Effector memory CD4-positive, alpha-beta T cell (primary cell): ENCODE results near the gene MICB.
A peak's percentile ranks its signal among the peaks of the same experiment; 100 is the strongest.
"Not testable (repeated sequence)": the region's sequence is repeated elsewhere in the genome, so short reads cannot be mapped to it uniquely, and the experiment has no call there.

Experiments used
- DNase-seq, 3 donors: peaks; one replicate each; pipeline ENCODE4 v3.0.0-alpha.2; 2020
- H3K27ac ChIP-seq: 2 replicates; pipeline ENCODE4 v1.7.0; 2013; ENCODE audit warnings: mild to moderate bottlenecking, low read length, moderate library complexity; ENCODE audit not compliant: insufficient read depth, poor library complexity, severe bottlenecking
- H3K27me3 ChIP-seq: replicated peaks from 2 replicates; pipeline ENCODE4 v1.7.0; 2013; ENCODE audit warnings: mild to moderate bottlenecking, low read length; ENCODE audit not compliant: insufficient read depth, control insufficient read depth, poor library complexity, severe bottlenecking
- H3K36me3 ChIP-seq: 2 replicates; pipeline ENCODE4 v1.7.0; 2013; ENCODE audit warnings: mild to moderate bottlenecking, low read length, moderate library complexity; ENCODE audit not compliant: control insufficient read depth, insufficient read depth
- H3K4me1 ChIP-seq: 2 replicates; pipeline ENCODE4 v1.7.0; 2013; ENCODE audit warnings: low read length, mild to moderate bottlenecking; ENCODE audit not compliant: control insufficient read depth, insufficient read depth, poor library complexity, severe bottlenecking
- H3K4me3 ChIP-seq: 2 replicates; pipeline ENCODE4 v1.7.0; 2013; ENCODE audit warnings: low read length, low read depth, mild to moderate bottlenecking; ENCODE audit not compliant: insufficient read depth, poor library complexity, severe bottlenecking
- H3K9me3 ChIP-seq: 2 replicates; pipeline ENCODE4 v1.7.0; 2013; ENCODE audit warnings: mild to moderate bottlenecking, low read length, moderate library complexity; ENCODE audit not compliant: control insufficient read depth

MICB gene

DNA sequence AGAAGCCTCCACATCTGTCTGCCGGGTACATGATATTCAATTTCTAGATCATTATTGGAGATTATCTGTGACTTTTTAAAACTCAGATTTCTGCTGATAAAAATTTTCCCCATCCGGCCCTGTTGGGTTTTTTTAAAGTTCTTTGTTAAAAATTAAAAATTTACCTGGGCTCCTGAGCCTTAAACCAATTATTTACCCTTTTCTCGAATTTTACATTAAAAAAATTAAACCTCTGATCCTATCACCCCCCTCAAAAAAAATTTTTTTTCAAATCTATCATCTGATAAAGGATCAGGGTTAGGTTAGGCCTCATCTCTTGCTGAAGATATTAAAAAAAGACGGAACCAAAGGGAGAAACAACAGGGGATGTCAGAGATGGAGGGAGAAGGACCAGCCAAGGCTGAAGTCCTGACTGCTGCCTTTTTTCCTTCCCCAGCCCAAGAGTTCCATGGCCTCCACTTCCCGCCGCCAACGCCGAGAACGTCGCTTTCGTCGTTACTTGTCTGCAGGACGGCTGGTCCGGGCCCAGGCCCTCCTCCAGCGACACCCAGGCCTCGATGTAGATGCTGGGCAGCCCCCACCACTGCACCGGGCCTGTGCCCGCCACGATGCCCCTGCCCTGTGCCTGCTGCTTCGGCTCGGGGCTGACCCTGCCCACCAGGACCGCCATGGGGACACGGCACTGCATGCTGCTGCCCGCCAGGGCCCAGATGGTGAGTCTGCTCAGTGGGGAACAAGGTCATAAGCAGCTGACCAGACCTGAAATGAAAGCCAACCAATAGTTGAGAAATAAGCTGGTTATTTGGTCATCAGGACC, 50.0 kb downstream of the MICB start:
- no peak for DNase-seq
- peak overlapping the region; percentile 76 for H3K27ac ChIP-seq
- H3K4me1 ChIP-seq = peaks cover 16% of the 10 kb centered on the region
- H3K4me3 ChIP-seq = no peak overlapping the region
- H3K27me3 ChIP-seq = no peaks in the 10 kb centered on the region
- no peaks in the 10 kb centered on the region for H3K36me3 ChIP-seq
- H3K9me3 ChIP-seq = no peaks in the 10 kb centered on the region

- H3K4me1 ChIP-seq = peaks cover 16% of the 10 kb centered on the region
- H3K4me3 ChIP-seq = no peak overlapping the region
- H3K36me3 ChIP-seq = no peaks in the 10 kb centered on the region
- no peak for DNase-seq
- H3K27ac ChIP-seq = peak overlapping the region; percentile 22
- H3K27me3 ChIP-seq = no peaks in the 10 kb centered on the region
- no peaks in the 10 kb centered on the region for H3K9me3 ChIP-seq
Observed at GRCh38 chr6:31548544-31548873, 50.6 kb downstream of the MICB start.

DNA sequence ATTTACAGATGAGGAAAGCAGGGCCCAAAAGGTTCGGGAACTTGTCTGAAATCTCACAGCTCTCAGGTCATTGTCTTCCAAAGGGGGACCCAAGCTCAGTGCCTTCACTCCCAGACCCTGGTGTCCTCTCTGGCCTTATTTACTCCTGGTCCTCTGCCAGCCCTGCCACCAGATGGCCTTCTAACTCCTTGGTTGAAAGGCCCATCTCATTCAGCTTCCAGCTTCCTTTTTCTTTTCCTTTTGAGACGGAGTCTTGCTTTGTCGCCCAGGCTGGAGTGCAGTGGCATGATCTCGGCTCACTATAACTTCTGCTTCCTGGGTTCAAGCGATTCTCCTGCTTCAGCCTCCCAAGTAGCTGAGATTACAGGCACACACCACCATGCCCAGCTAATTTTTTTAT, 53.4 kb downstream of the MICB start:
- not testable (repeated sequence) for H3K4me3 ChIP-seq, H3K9me3 ChIP-seq, H3K27ac ChIP-seq, H3K27me3 ChIP-seq, H3K36me3 ChIP-seq
- DNase-seq = peak; percentile 52 to 59 (median 57)
- H3K4me1 ChIP-seq = peaks cover 23% of the 10 kb centered on the region

- Histone ChIP-seq H3K36me3 (no peaks in the 10 kb centered on the region), H3K9me3 (no peaks in the 10 kb centered on the region), H3K27me3 (no peaks in the 10 kb centered on the region), H3K27ac (peak overlapping the region; percentile 44), H3K4me1 (peaks cover 49% of the 10 kb centered on the region), H3K4me3 (no peak overlapping the region)
- DNase-seq = no peak
Observed at GRCh38 chr6:31556307-31556706, 58.4 kb downstream of the MICB start.

- Histone ChIP-seq H3K4me3 (no peak overlapping the region), H3K4me1 (peaks cover 53% of the 10 kb centered on the region)
Observed at GRCh38 chr6:31557443-31558317, 59.7 kb downstream of the MICB start.

GRCh38 chr6:31558318-31558625, 60.3 kb downstream of the MICB start:
- peaks cover 53% of the 10 kb centered on the region for H3K4me1 ChIP-seq

More at GRCh38 chr6:31557443-31558317, 59.7 kb downstream of the MICB start:
- Histone ChIP-seq H3K27ac (peak overlapping the region; percentile 77), H3K27me3 (no peaks in the 10 kb centered on the region), H3K36me3 (no peaks in the 10 kb centered on the region), H3K9me3 (no peaks in the 10 kb centered on the region)
- DNase-seq = no peak

GRCh38 chr6:31558631-31559500, 60.9 kb downstream of the MICB start:
- Histone ChIP-seq H3K36me3 (no peaks in the 10 kb centered on the region), H3K9me3 (no peaks in the 10 kb centered on the region), H3K27ac (peak overlapping the region; percentile 77), H3K4me3 (peak overlapping the region; percentile 38), H3K27me3 (no peaks in the 10 kb centered on the region), H3K4me1 (peaks cover 53% of the 10 kb centered on the region)
- DNase-seq = peak in 2 of 3 donors; percentile 64

More at GRCh38 chr6:31558318-31558625, 60.3 kb downstream of the MICB start:
- H3K9me3 ChIP-seq = no peaks in the 10 kb centered on the region
- no peaks in the 10 kb centered on the region for H3K27me3 ChIP-seq
- no peaks in the 10 kb centered on the region for H3K36me3 ChIP-seq
- peak overlapping the region; percentile 38 for H3K4me3 ChIP-seq
- DNase-seq = no peak
- peak overlapping the region; percentile 77 for H3K27ac ChIP-seq

- no peaks in the 10 kb centered on the region for H3K27me3 ChIP-seq
- no peaks in the 10 kb centered on the region for H3K36me3 ChIP-seq
- H3K9me3 ChIP-seq = no peaks in the 10 kb centered on the region
- peak overlapping the region; percentile 38 for H3K4me3 ChIP-seq
- no peak for DNase-seq
- peak overlapping the region; percentile 77 for H3K27ac ChIP-seq
- peaks cover 53% of the 10 kb centered on the region for H3K4me1 ChIP-seq
Observed at GRCh38 chr6:31559606-31559957, 61.6 kb downstream of the MICB start.

DNA sequence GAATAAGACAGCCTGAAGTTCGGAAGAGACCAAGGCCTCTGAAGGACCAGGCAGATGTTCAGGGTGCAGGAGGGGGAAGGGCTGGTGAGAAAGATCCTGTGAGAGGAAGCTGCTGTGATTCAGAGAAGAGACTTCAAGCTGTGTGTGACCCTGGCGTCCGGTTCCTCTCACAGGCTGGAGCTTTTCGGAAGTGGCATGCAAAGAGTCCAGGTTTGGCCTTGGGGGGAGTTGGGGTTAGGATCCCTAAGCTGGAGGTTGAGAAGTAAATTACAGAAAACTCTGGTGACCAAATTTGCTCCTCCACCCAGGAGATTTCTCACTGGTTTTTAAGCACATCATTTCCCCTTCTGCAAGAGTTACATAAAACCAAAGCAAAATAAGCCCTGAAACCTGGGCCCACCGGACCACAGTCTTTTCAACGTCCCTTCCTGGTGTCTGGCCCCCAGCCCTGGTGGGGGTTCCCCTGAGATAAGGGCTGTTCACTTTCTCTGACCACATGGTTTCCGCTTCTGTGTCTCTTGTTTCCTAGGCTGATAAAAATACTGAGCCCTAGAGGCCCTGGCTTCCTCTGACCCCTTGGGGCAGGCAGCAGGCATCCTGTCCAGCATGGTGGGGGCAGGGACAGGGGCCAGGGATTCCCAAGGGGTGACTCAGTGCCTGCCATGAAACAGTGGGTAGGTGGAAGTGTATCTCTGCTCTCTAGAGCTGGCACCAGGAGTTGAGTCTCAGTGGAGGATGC, 62.2 kb downstream of the MICB start:
- Histone ChIP-seq H3K9me3 (no peaks in the 10 kb centered on the region), H3K4me3 (peak overlapping the region; percentile 38), H3K4me1 (peaks cover 53% of the 10 kb centered on the region), H3K36me3 (no peaks in the 10 kb centered on the region), H3K27ac (peak overlapping the region; percentile 77), H3K27me3 (no peaks in the 10 kb centered on the region)
- peak in 1 of 3 donors; percentile 37 for DNase-seq
